ENCODE data around the gene RPH3AL. TPM values are rescaled to one million over a fixed set of nuclear protein-coding genes. Genes with fewer than 3 reads are reported as not detected.
"Not testable (repeated sequence)": the region's sequence is repeated elsewhere in the genome, so short reads cannot be mapped to it uniquely, and the experiment has no call there.

RPH3AL gene
- total and polyA plus RNA-seq, 8 donors, result 43.4 to 89.1 (median 56.0) TPM

DNA sequence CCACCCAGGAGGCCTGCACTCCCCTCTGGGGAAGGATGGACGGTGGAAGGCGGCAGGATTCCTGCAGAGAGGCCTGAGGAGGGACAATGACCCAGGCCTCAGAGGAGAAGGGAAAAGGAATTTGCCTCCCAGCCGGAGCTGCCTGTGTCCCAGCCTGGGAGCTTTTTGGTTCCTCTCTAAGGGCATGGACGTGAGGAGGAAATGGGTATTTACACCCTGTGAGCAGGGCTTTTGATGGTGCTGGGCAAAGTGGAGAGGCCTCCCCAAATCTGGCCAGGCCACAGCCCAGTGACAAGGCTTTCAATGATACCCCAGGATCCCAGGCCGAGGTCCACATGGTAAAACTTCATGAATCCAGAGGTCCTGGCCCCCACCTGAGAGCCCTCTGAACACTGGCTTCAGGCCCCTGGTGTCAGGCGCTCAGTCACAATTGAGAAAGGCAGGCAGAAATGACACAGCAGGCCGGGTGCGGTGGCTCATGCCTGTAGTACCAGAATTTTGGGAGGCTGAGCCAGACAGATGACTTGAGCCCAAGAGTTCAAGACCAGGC lies 115.1 kb downstream of the RPH3AL start:
- intact Hi-C loops (cut with DNase I), result no loop called here
- ATAC-seq (no peak), FAIRE-seq (no peak), DNase-seq (peak in 4 of 6 donors; percentile 3 to 39 (median 18))
- H3K9me3 ChIP-seq, result no peaks in the 10 kb centered on the region
- no peaks in the 10 kb centered on the region for H3K4me1 ChIP-seq
- peaks cover 0 to 20% (median 5%) of the 10 kb centered on the region in 3 donors for H3K36me3 ChIP-seq
- no peaks in the 10 kb centered on the region for H3K27me3 ChIP-seq
- TF ChIP-seq, protein P1, sequence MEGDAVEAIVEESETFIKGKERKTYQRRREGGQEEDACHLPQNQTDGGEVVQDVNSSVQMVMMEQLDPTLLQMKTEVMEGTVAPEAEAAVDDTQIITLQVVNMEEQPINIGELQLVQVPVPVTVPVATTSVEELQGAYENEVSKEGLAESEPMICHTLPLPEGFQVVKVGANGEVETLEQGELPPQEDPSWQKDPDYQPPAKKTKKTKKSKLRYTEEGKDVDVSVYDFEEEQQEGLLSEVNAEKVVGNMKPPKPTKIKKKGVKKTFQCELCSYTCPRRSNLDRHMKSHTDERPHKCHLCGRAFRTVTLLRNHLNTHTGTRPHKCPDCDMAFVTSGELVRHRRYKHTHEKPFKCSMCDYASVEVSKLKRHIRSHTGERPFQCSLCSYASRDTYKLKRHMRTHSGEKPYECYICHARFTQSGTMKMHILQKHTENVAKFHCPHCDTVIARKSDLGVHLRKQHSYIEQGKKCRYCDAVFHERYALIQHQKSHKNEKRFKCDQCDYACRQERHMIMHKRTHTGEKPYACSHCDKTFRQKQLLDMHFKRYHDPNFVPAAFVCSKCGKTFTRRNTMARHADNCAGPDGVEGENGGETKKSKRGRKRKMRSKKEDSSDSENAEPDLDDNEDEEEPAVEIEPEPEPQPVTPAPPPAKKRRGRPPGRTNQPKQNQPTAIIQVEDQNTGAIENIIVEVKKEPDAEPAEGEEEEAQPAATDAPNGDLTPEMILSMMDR (IDR thresholded peaks at IDR 0.05), result no peak
- no peak overlapping the region for H3K27ac ChIP-seq
- WGBS, 2 donors, result 83 to 89% methylated on average over 8 of the region's 8 CpGs
- H3K4me3 ChIP-seq, result no peak overlapping the region

DNA sequence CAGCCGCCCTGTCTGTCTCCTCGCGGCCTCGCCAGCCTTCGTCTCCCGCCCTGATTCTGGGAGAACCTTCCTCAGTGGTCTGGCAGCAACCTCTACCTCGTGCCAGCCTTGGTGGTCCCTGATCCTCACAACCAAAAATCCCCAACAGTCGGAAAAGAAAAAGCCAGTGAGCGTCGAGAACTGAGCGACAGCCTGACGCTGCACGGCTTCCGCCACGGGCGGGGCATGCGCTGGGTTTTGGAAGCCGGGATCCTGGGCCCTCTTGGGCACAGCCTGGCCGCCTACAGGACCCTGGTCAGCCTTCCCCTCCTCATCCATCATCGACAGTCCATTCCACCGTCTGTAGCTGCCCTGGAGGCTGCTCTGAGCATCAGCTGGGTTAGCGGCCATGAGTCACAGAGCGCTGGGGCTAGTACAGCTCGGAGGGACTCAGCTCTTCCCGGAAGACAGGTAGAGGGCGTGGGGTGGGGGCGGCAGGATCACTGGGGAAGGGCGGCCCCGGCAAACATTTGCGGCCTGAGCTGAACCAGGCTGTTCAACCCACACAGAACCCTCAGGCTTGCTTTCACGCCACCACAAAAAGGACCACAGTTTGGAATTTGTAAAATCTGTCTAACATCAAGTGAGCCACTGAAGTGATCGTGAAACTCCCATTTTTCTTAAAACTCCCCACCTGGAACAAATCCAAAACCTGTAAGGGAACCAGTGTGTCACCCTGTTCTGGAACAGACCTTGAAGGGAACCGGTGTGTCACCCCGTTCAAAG lies 115.8 kb downstream of the RPH3AL start:
- no peaks in the 10 kb centered on the region for H3K27me3 ChIP-seq
- 92 to 93% methylated on average over 34 of the region's 34 CpGs for WGBS, 2 donors
- no peak overlapping the region for H3K4me3 ChIP-seq
- intact Hi-C loops (cut with DNase I), result no loop called here
- TF ChIP-seq, protein P1 (IDR thresholded peaks at IDR 0.05), result no peak
- H3K4me1 ChIP-seq, result no peaks in the 10 kb centered on the region
- H3K9me3 ChIP-seq, result no peaks in the 10 kb centered on the region
- DNase-seq (peak in 4 of 6 donors; percentile 14 to 60 (median 32)), ATAC-seq (peak in 2 of 4 donors; percentile 8 to 21), FAIRE-seq (no peak)
- peaks cover 0 to 20% (median 5%) of the 10 kb centered on the region in 3 donors for H3K36me3 ChIP-seq
- H3K27ac ChIP-seq, result no peak overlapping the region

DNA sequence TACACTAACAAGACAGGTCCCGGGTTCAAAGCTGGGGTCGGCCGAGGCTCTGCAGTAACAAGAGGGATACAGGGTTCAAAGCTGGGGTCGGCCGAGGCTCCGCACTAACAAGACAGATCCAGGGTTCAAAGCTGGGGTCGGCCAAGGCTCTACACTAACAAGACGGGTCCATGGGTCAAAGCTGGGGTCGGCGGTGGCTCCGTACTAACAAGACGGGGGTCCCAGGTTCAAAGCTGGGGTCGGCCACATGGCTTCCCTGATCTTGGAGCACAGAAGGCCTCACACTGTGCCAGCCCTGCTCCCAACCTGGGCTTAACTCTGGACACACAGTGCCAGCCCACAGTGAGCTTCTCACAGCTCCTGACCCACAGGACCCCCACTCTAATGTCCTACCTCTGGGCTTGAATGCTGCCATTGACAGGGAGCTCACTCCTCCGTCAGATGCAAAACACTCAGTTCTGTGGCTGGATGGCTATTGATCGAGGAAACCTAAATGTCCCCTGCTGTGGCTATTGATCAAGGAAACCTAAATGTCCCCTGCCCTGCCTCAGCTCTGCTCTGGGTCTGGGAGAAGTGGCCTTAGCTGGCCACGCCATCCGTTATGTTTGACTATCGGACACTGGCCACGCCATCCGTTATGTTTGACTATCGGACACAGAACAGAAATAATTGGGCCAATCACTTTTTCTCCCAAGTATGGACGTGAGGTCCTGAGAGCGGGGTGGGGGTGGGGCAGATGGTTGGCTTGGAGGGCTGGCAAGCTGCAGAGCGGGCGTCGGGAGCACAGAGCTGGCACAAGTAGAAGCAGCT lies 116.6 kb downstream of the RPH3AL start:
- H3K9me3 ChIP-seq, result no peaks in the 10 kb centered on the region
- intact Hi-C loops (cut with DNase I), result no loop called here
- H3K27ac ChIP-seq, result no peak overlapping the region
- 96% methylated on average over 24 to 26 of the region's 26 CpGs for WGBS, 2 donors
- no peak for ATAC-seq
- H3K4me1 ChIP-seq, result no peaks in the 10 kb centered on the region
- no peak for FAIRE-seq
- TF ChIP-seq, protein P1 (IDR thresholded peaks at IDR 0.05), result no peak
- H3K4me3 ChIP-seq, result no peak overlapping the region
- H3K27me3 ChIP-seq, result no peaks in the 10 kb centered on the region
- H3K36me3 ChIP-seq, result peaks cover 0 to 20% (median 5%) of the 10 kb centered on the region in 3 donors
- peak in 4 of 6 donors; percentile 1 to 63 (median 30) for DNase-seq

DNA sequence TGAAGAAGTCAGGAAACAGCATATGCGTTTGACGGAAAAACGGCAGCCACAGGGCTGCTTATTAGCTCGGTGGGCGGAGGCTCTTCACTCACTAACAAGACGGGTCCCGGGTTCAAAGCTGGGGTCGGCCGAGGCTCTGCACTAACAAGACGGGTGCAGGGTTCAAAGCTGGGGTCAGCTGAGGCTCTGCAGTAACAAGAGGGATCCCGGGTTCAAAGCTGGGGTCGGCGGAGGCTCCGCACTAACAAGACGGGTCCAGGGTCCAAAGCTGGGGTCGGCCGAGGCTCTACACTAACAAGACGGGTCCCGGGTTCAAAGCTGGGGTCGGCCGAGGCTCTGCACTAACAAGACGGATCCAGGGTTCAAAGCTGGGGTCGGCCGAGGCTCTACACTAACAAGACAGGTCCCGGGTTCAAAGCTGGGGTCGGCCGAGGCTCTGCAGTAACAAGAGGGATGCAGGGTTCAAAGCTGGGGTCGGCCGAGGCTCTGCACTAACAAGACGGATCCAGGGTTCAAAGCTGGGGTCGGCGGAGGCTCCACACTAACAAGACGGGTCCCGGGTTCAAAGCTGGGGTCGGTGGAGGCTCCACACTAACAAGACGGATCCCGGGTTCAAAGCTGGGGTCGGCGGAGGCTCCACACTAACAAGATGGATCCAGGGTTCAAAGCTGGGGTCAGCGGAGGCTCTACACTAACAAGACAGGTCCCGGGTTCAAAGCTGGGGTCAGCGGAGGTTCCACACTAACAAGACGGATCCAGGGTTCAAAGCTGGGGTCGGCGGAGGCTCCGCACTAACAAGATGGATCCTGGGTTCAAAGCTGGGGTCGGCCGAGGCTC lies 117.4 kb downstream of the RPH3AL start:
- H3K27ac ChIP-seq; H3K4me1 ChIP-seq; H3K4me3 ChIP-seq; FAIRE-seq; H3K27me3 ChIP-seq; intact Hi-C loops (cut with DNase I); ATAC-seq; H3K9me3 ChIP-seq: not testable (repeated sequence)
- peaks cover 0 to 20% (median 5%) of the 10 kb centered on the region in 3 donors for H3K36me3 ChIP-seq
- peak in 4 of 6 donors; percentile 7 to 39 (median 16) for DNase-seq
- 90 to 92% methylated on average over 42 to 48 of the region's 48 CpGs for WGBS, 2 donors

DNA sequence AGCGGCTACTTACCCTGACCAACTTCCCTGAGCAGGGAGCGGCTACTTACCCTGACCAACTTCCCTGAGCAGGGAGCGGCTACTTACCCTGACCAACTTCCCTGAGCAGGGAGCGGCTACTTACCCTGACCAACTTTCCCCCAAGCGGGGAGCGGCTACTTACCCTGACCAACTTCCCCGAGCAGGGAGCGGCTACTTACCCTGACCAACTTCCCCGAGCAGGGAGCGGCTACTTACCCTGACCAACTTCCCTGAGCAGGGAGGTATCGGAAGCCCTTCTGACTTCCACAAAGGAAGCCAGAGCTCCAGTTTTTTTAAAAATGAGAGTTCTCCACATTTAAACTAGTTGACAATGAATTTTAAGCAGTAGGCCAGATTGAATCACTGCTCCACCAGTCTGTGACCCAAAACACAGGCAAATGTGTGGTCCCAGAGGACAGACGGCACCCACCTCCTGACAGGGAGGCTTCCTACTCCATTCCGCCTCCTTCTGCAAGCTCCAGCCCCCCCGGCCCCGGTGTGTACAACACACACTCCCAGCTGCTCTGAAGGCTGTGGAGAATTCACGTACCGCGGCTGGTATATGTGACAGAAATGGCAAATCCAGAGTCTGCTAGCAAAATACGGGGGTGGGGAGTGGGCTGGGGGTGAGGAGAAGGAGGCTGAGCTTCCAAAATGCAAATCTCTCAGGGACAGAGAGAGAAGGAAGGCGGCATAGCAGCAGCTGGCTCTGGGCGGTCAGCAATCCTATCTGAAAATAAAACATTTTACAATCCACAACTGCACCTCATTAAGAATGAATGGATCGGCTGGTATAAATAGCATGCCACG lies 118.2 kb downstream of the RPH3AL start:
- ATAC-seq; H3K9me3 ChIP-seq; intact Hi-C loops (cut with DNase I); FAIRE-seq; H3K4me3 ChIP-seq; H3K27me3 ChIP-seq; H3K27ac ChIP-seq; H3K4me1 ChIP-seq: not testable (repeated sequence)
- peaks cover 0 to 19% (median 5%) of the 10 kb centered on the region in 3 donors for H3K36me3 ChIP-seq
- WGBS, 2 donors, result 83 to 88% methylated on average over 21 of the region's 23 CpGs
- peak in 5 of 6 donors; percentile 1 to 37 (median 17) for DNase-seq
